ENCODE measurements around the gene RBP4. TPM values are rescaled to one million over a fixed set of nuclear protein-coding genes. Genes with fewer than 3 reads are reported as not detected.

RBP4 gene
- total and polyA plus RNA-seq, 8 donors: 7.4 to 186 (median 21.8) TPM

DNA sequence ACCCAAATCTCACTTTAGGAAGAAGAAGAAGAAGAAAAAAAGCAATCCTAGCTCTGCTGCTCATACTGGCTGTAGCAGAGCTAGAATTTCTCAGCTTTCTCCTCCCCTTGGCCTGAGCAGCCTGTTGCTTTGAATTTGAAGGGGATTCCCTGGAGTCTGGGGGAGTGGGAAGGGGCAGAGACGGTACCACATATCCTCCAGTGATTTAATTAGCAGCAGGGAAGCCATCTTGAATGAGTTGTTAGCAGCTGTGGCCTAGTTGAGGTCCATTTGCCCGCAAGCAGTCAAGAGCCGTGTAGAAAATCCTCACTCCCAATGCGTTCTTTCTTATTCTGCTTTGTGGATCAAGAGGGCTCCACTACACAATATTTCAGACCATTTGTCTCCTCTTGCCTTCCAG is 27.8 kb upstream of the RBP4 start:
- no peak overlapping the region for H3K4me3 ChIP-seq
- FAIRE-seq (no peak), ATAC-seq (no peak), DNase-seq (no peak)
- no peaks in the 10 kb centered on the region for H3K27me3 ChIP-seq
- no peak overlapping the region for H3K27ac ChIP-seq
- WGBS, 2 donors: 81 to 83% methylated on average over 4 of the region's 4 CpGs
- intact Hi-C loops (cut with DNase I): no loop called here
- H3K9me3 ChIP-seq: no peaks in the 10 kb centered on the region
- TF ChIP-seq, protein P1, sequence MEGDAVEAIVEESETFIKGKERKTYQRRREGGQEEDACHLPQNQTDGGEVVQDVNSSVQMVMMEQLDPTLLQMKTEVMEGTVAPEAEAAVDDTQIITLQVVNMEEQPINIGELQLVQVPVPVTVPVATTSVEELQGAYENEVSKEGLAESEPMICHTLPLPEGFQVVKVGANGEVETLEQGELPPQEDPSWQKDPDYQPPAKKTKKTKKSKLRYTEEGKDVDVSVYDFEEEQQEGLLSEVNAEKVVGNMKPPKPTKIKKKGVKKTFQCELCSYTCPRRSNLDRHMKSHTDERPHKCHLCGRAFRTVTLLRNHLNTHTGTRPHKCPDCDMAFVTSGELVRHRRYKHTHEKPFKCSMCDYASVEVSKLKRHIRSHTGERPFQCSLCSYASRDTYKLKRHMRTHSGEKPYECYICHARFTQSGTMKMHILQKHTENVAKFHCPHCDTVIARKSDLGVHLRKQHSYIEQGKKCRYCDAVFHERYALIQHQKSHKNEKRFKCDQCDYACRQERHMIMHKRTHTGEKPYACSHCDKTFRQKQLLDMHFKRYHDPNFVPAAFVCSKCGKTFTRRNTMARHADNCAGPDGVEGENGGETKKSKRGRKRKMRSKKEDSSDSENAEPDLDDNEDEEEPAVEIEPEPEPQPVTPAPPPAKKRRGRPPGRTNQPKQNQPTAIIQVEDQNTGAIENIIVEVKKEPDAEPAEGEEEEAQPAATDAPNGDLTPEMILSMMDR (IDR thresholded peaks at IDR 0.05): no peak
- H3K4me1 ChIP-seq: no peaks in the 10 kb centered on the region
- no peaks in the 10 kb centered on the region for H3K36me3 ChIP-seq

- DNase-seq (no peak), ATAC-seq (no peak), FAIRE-seq (no peak)
- H3K36me3 ChIP-seq: no peaks in the 10 kb centered on the region
- WGBS, 2 donors: 83 to 97% methylated on average over 1 of the region's 1 CpG
- no peaks in the 10 kb centered on the region for H3K9me3 ChIP-seq
- H3K27me3 ChIP-seq: no peaks in the 10 kb centered on the region
- TF ChIP-seq, protein P1 (IDR thresholded peaks at IDR 0.05): no peak
- intact Hi-C loops (cut with DNase I): no loop called here
- H3K4me1 ChIP-seq: no peaks in the 10 kb centered on the region
- no peak overlapping the region for H3K4me3 ChIP-seq
- no peak overlapping the region for H3K27ac ChIP-seq
These were observed 21.9 kb upstream of the RBP4 start for GRCh38 chr10:93622942-93623341.

- WGBS, 2 donors: 57 to 71% methylated on average over 7 of the region's 7 CpGs
- H3K27me3 ChIP-seq: no peaks in the 10 kb centered on the region
- no peak overlapping the region for H3K4me3 ChIP-seq
- no peaks in the 10 kb centered on the region for H3K4me1 ChIP-seq
- DNase-seq: no peak
- TF ChIP-seq, protein P1 (IDR thresholded peaks at IDR 0.05): no peak
- FAIRE-seq: no peak
- H3K36me3 ChIP-seq: no peaks in the 10 kb centered on the region
- intact Hi-C loops (cut with DNase I): no loop called here
- ATAC-seq: no peak
- H3K9me3 ChIP-seq: no peaks in the 10 kb centered on the region
- no peak overlapping the region for H3K27ac ChIP-seq
These were observed 19.9 kb upstream of the RBP4 start for GRCh38 chr10:93620925-93621324.

GRCh38 chr10:93615576-93616235 is 14.7 kb upstream of the RBP4 start:
- no peak for FAIRE-seq
- no peak overlapping the region for H3K27ac ChIP-seq
- intact Hi-C loops (cut with DNase I): no loop called here

More at GRCh38 chr10:93615576-93616235, 14.7 kb upstream of the RBP4 start:
- TF ChIP-seq, protein P1 (IDR thresholded peaks at IDR 0.05): no peak
- DNase-seq (no peak), ATAC-seq (peak in 1 of 4 donors; percentile 30)
- WGBS, 2 donors: 65 to 87% methylated on average over 9 of the region's 9 CpGs
- no peaks in the 10 kb centered on the region for H3K4me1 ChIP-seq
- H3K9me3 ChIP-seq: no peaks in the 10 kb centered on the region
- H3K36me3 ChIP-seq: no peaks in the 10 kb centered on the region
- no peaks in the 10 kb centered on the region for H3K27me3 ChIP-seq
- H3K4me3 ChIP-seq: no peak overlapping the region
